ENCODE results near the gene ATP8B3. TPM values are rescaled to one million over a fixed set of nuclear protein-coding genes. Genes with fewer than 3 reads are reported as not detected.

ATP8B3 gene
- total and polyA plus RNA-seq, 9 of the 15 experiments (the other 6 are each of a cell fraction or from before 2014, with no cell fraction given) = 1.2 to 12.3 (median 3.8) TPM

DNA sequence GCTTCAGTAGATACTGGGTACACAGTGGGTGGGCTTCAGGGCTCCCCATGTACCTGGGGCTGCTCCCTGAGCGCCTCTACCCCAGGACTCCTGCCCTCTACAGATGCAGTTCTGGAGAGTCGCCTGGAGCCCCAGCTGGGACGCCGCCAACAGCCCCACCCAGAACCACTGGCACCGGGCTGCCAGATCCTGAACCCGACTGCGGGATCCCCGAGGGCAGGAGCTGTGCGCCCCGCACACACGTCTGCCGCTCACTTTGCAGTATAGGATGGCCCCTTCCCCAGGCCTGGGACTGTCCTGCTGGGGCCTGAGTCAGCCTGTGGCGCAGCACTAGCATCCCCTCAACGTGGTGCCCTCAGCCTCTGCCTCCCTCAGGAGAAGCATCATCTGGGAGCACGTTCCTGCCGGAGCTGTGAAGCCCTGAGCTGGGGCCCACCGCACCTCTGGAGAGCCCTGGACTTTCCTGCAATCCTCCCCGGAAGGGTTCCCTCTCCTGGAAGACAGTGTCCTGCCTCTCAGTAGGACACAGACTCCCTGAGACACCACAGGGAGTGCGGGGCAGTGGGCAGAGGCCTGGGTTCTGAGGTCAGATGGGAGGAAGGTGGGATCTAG is 32.5 kb upstream of the ATP8B3 start (continued):
- TF ChIP-seq, protein P1, sequence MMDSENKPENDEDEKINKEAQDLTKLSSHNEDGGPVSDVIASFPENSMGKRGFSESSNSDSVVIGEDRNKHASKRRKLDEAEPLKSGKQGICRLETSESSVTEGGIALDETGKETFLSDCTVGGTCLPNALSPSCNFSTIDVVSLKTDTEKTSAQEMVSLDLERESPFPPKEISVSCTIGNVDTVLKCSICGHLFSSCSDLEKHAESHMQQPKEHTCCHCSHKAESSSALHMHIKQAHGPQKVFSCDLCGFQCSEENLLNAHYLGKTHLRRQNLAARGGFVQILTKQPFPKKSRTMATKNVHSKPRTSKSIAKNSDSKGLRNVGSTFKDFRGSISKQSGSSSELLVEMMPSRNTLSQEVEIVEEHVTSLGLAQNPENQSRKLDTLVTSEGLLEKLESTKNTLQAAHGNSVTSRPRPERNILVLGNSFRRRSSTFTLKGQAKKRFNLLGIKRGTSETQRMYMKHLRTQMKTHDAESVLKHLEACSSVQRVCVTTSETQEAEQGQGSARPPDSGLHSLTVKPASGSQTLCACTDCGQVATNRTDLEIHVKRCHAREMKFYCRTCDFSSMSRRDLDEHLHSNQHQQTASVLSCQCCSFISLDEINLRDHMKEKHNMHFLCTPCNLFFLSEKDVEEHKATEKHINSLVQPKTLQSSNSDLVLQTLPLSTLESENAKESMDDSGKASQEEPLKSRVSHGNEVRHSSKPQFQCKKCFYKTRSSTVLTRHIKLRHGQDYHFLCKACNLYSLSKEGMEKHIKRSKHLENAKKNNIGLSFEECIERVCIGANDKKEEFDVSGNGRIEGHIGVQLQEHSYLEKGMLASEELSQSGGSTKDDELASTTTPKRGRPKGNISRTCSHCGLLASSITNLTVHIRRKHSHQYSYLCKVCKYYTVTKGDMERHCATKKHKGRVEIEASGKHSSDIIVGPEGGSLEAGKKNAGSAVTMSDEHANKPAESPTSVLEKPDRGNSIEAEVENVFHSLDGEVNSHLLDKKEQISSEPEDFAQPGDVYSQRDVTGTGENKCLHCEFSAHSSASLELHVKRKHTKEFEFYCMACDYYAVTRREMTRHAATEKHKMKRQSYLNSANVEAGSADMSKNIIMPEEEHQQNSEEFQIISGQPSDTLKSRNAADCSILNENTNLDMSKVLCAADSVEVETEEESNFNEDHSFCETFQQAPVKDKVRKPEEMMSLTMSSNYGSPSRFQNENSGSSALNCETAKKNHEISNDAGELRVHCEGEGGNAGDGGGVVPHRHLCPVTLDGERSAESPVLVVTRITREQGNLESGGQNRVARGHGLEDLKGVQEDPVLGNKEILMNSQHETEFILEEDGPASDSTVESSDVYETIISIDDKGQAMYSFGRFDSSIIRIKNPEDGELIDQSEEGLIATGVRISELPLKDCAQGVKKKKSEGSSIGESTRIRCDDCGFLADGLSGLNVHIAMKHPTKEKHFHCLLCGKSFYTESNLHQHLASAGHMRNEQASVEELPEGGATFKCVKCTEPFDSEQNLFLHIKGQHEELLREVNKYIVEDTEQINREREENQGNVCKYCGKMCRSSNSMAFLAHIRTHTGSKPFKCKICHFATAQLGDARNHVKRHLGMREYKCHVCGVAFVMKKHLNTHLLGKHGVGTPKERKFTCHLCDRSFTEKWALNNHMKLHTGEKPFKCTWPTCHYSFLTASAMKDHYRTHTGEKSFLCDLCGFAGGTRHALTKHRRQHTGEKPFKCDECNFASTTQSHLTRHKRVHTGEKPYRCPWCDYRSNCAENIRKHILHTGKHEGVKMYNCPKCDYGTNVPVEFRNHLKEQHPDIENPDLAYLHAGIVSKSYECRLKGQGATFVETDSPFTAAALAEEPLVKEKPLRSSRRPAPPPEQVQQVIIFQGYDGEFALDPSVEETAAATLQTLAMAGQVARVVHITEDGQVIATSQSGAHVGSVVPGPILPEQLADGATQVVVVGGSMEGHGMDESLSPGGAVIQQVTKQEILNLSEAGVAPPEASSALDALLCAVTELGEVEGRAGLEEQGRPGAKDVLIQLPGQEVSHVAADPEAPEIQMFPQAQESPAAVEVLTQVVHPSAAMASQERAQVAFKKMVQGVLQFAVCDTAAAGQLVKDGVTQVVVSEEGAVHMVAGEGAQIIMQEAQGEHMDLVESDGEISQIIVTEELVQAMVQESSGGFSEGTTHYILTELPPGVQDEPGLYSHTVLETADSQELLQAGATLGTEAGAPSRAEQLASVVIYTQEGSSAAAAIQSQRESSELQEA (IDR thresholded peaks at IDR 0.05; ENCODE audit: low read depth) = no peak
- TF ChIP-seq LCOR (CRISPR knock-in tag; IDR thresholded peaks at IDR 0.05) (no peak), SMC3 (conservative IDR thresholded peaks at IDR 0.05; ENCODE audit: insufficient read depth, low read depth, low read length) (no peak), ZNF217 (CRISPR knock-in tag; IDR thresholded peaks at IDR 0.05) (no peak), SP2 (IDR thresholded peaks at IDR 0.05; ENCODE audit: extremely low read depth, low read depth, low read length, poor library complexity, severe bottlenecking) (no peak), NFIC (IDR thresholded peaks at IDR 0.05) (no peak), RBFOX2 (IDR thresholded peaks at IDR 0.05; ENCODE audit: low read depth, low read length) (peak; percentile 39)
